ENCODE measurements around the gene FAM131B. TPM values are rescaled to one million over a fixed set of nuclear protein-coding genes. Genes with fewer than 3 reads are reported as not detected.
"Not testable (repeated sequence)": the region's sequence is repeated elsewhere in the genome, so short reads cannot be mapped to it uniquely, and the experiment has no call there.

The FAM131B gene
- total RNA-seq, 1 donor from 2014 or later, result under 0.01 TPM

DNA sequence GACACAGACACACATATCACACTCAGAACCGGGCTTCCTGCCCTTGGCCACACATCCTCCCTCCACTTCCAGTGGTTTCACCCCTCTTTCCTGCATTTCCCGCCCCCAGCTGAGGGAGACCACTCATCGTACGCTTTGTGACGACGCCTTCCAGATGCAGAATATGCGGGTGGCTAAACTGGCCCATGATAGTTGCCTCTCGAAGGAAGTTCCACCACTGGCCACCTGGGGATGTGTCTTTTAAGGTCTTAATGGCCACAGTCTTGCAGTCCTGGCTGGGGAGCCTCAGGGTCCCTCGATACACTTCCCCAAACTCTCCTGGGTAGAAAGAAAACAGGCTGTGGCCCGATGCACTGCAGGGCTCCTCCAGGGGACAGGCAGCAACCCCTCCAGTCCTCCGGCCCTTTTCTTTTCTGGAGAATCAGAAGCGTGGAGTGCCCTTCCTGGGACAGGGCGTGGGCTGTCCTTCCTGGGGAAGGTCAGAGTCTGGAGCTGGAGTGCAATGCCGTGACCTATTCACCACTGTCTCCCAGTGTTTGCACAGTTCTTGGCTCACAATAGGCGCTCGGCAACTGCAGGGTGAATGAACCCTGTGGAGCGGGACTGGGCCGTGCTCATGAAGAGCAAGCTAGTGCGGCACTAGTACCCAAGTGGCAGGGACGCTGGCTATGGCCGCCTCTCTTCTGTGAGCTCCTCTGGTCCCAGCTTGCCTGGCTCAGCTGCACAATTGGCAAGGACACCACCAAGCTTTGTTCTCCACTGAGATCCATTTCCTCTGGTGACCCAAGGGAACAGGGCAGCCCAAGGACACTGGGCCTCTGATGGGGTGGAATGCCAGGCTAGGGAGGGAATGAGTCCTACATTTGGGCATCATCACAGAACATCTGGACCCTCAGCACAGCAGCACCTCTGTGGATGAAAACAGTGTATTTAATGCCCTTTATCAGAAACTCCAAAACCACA, 33.0 kb upstream of the FAM131B start:
- DNase-seq (ENCODE audit: low read depth in 2 of 2), result peak; percentile 33 to 66

DNA sequence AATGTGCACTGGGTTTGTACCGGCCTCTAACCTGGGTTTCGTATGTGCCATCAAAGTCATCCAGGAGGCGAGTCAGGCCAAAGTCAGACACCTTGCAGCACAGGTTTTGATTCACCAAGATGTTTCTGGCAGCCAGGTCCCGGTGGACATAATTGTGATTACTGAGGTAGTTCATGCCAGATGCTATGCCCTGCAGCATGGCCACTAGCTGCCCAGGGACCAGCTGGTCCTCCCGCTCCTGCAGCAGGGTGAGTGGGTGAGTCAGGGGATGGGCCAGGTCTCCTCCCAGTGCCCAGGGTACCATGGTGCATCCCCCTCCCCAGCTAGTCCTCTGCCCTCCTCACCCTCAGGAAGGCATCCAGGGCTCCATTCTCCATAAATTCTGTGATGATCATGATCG, 32.3 kb upstream of the FAM131B start:
- no peak for DNase-seq (ENCODE audit: low read depth in 2 of 2)

DNA sequence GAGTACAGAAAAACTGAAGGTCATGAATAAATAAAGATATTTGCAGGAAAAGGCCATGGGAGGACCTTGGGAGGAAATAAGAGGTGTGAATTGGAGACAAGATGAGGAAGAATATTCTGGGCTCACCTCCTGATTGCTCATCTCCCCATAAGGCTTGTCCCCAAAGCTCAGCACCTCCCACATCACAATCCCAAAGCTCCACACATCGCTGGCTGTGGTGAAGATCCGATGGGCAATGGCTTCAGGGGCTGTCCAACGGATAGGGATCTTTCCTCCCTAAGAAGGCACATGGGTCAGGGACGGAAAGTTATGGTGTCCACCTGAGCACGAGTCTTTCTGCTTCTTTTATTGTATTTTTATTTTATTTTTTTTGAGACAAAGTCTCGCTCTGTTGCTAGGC, 31.6 kb upstream of the FAM131B start:
- DNase-seq (ENCODE audit: low read depth in 2 of 2), result no peak

DNA sequence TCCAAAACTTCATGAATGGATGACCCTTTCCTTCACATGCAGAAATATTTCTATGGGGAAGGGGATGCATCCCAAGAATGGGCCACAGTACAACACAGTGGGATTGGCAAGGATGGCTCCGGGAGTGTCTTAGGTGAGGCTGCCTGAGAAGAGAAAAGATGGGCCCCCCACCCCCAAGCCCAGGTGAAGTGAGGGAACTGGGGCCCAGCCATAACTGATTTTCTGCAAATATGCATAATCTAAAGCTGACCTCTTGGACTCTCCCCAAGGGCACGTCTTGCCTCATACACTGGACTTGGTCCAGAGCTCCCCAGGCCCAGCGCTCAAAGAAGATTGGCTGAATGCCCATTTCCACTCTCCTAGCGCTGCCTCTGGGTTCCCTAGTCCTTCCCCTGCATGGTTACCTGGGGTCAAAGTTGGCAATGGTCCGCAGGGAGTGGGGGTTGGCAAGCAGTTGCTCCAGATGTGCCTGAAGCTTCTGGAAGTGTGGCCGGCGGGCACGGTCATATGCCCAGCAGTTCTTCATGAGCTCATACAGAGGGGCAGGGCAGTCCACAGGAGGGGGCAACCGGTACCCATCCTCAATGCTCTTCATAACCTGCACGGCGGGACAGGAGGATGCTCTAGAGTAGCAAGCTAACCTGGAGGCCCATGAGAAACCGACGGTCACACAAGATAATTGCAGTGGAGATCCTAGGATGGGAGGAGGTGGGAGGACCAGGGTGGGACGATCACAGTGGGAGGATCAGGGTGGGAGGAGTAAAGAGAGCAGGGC, 30.9 kb upstream of the FAM131B start:
- DNase-seq (ENCODE audit: low read depth in 2 of 2), result peak; percentile 35 to 47

DNA sequence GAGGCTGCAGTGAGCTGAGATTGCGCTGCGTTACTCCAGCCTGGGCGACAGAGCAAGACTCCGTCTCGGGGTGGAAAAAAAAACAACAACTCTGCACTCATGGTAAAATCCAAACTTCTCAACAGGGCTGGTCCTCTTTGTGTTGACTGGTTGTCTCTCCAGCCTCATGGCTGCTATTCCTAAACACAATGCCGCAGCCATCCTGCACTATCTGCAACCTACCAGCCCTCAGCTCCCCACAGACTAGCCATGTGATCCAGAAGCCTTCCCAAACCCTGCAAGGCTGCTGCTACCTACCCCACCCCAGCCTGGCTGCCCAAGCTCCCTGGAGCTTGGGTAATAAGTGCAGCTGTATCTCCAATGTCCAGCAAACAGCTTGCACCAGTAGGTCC, 30.4 kb upstream of the FAM131B start:
- DNase-seq (ENCODE audit: low read depth in 2 of 2), result peak in 1 of 2 donors; percentile 33

DNA sequence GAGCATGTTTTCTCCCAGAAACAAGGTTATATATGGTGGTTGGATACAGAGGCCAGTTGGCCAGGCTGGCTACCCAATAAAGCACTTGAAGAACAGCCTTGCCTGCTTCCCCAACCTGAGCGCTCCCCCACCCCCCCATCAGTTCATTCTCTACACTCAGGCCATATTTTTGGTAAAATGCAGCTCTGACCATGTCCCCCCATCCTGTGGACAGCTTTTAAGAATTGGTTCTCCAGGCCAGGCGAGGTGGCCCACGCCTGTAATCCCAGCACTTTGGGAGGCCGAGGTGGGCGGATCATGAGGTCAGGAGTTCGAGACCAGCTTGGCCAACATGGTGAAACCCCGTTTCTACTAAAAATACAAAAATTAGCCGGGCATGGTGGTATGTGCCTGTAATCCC, 29.9 kb upstream of the FAM131B start:
- not testable (repeated sequence) for DNase-seq (ENCODE audit: low read depth in 2 of 2)

DNA sequence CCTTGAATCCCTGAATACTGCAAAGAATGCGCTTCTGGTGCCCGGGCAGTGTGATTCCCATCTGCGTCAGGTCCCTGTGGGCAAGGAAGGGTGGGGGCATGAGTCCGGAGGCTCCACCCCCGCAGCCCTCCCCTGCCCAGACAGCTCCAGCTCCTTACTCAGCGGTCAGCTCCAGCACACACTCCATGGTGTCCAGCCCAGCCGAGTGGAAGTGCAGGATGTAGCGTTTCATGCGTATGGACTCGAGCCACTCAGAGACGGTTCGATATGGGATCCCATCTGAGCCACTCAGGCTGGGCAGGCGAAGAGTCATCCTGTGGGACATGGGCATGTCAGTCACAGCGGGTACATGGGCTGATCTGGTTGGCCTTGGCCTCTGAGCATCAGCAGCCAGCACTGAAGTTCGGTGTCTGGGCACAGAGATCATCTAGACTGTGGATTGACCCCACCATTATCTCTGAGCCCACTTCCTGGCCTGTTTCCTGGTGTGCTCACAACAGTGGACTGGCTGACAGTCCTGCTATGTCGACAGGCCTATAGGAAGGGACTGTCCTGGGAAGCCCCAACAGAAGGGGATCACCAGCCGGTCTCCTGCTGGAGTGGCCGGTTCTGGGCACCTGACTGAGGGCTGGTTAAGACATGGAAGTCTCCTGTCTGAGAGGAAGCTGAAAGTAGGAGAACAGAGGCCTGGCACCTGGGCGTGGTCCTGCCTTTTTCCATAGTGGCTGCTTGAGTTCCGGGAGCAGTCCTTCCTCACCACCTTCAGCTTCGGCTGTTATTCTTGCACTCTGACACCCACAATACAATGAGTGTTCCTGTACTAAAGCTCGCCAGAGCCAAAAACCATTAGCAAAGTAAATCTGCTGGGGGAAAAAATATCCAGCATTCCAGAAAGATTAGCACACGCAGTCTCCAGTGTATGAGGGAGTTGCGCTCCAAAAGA, 29.2 kb upstream of the FAM131B start:
- DNase-seq (ENCODE audit: low read depth in 2 of 2), result peak; percentile 82 to 95

DNA sequence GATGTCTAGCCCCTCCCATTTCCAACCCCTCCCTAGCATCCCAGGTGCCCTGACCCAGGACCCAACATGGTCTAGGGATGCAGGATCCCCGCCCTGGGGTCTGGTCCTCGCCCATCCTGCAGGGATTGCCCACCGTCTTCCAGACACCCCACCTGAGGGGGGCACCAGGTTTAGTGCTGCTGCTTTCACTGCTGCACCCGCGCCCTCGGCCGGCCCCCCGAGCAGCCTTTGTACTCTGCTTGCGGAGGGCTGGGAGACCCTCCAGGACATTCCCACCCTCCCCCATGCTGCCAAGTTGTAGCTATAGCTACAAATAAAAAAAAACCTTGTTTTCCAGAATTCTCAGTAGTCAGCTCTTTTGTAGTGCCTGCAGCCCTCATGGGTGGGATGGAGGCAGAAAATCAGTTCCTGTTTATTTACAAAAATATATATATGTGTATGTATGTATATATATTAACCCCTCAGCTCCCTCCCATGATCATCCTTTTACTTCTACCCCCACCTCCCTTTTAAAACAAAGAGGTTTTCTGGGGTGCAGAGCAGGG, 28.3 kb upstream of the FAM131B start:
- no peak for DNase-seq (ENCODE audit: low read depth in 2 of 2)

DNA sequence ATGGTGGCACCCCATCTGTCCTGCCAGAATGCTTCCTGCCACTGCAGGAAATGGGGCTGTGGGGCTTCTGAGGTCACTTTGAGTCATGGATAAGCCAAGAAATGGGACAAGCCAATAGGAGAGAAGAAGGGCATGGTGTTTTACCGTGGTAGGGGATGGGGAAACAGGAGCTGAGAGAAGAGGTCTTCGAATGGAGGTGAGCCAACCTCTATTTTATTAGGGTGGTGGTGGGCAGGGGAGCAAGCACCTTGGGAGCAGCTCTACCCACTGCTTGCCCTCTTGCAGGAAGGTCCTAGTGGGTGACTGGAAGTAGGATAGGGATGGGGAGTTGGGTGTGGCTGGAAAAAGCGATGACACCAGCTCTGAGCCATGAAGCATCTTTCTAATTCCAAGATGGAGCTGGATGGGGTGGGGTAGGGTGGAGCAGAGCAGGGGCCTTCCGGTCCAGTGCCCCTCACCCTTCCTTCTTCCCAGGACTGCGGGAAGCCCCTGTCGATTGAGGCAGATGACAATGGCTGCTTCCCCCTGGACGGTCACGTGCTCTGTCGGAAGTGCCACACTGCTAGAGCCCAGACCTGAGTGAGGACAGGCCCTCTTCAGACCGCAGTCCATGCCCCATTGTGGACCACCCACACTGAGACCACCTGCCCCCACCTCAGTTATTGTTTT, 27.7 kb upstream of the FAM131B start:
- no peak for DNase-seq (ENCODE audit: low read depth in 2 of 2)

DNA sequence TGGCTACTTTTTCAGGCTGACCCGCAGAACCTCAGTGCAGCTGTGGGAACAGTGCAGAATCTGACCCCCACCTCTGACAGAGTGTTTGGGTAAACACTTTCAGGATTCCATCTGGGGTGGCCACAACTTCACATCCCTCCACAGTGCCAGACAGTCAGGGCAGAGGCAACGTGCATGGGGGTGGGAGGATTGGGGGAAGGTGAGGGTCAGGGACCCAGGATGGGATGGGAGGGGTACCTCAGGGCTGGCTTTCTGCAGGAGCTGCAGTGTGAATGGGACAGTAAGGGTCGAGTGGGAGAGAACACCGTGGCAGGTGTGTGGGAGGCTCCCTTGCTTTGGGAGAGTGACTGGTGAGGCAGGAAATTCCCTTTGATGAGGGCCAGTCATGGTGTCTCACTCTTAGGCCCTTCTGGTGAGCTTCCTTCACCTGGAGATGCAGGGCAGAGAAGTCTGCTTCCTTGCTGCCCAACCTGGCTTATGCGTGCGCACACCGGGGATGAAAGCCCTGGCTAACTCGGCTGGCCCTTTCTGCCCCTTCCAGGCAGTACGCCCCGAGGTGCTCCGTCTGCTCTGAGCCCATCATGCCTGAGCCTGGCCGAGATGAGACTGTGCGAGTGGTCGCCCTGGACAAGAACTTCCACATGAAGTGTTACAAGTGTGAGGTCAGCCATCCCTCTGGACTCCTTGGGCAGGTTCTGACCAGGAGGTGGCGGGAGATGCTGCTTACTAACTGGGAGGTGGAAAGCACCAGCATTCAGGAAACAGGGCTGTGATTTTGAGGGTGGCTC, 27.0 kb upstream of the FAM131B start:
- DNase-seq (ENCODE audit: low read depth in 2 of 2), result peak in 1 of 2 donors; percentile 59

DNA sequence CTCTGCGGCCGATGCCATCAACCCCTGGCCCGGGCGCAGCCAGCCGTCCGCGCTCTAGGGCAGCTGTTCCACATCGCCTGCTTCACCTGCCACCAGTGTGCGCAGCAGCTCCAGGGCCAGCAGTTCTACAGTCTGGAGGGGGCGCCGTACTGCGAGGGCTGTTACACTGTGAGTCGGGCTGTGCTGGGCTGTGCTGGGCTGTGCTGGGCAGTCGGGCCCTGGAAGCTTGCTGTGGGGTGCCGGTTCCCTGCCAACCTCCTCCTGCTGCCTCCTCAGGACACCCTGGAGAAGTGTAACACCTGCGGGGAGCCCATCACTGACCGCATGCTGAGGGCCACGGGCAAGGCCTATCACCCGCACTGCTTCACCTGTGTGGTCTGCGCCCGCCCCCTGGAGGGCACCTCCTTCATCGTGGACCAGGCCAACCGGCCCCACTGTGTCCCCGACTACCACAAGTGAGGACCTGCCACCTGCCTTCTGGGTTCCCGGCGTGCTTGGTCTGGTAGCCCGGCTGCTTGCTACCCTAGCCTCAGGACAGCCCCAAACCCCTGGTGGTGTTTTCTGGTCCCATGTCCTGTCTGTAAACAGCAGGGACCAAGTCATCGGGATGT, 26.1 kb upstream of the FAM131B start:
- no peak for DNase-seq (ENCODE audit: low read depth in 2 of 2)

DNA sequence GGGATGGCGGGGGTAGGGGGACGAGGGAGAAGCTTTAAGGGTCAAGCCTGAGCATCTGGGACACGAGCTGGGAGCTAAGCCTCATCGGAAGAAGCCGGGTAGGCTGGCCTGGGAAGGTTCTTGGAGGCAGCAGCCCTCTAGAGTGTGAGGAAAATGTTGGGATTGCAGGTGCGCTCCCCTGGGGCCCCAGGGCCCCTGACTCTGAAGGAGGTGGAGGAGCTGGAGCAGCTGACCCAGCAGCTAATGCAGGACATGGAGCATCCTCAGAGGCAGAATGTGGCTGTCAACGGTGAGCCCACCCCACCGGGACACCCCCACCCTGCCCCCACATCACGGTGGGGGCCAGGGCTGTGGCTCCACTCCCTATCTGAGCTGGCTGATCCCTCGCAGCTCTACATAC, 25.5 kb upstream of the FAM131B start:
- DNase-seq (ENCODE audit: low read depth in 2 of 2), result no peak

DNA sequence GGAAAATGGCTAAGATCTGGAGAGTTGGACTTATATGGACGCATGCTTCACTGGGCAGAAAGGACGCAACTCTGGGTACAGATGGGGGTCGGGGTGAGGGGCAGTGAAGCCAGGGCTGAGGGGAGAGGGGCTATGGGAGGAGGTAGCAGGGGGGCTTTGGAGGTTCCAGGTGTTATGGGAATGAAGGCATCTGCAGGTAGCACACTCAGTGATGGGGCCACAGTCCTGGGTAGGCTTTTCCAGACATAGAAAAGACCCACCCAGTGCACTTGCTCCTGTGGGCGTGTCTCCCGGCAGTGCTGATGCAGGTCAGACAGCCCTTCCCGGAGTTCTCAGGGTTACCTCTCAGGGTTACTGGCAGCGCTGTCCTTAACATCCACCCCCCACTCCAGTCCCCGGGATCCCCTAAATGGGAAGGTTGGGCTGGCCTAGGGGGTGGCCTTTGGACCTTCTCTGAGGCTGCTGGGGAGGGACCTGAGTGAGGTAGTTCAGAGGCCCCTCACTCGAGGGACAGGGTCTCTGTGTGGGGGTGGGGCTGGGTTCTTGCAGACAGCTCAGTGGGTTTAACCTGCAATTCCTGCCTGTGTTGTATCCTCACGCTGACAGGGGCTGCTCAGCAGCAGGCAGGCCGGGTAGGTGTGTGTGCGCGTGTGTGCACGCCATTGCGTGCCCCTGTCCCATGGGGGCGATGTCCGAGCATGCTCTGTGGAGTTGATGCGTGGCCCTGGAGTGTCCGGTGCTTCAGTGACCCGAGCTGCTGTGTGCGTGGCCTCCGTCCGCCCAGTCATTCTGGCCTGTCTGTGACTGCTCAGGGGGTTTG, 24.9 kb upstream of the FAM131B start:
- peak in 1 of 2 donors; percentile 35 for DNase-seq (ENCODE audit: low read depth in 2 of 2)

DNA sequence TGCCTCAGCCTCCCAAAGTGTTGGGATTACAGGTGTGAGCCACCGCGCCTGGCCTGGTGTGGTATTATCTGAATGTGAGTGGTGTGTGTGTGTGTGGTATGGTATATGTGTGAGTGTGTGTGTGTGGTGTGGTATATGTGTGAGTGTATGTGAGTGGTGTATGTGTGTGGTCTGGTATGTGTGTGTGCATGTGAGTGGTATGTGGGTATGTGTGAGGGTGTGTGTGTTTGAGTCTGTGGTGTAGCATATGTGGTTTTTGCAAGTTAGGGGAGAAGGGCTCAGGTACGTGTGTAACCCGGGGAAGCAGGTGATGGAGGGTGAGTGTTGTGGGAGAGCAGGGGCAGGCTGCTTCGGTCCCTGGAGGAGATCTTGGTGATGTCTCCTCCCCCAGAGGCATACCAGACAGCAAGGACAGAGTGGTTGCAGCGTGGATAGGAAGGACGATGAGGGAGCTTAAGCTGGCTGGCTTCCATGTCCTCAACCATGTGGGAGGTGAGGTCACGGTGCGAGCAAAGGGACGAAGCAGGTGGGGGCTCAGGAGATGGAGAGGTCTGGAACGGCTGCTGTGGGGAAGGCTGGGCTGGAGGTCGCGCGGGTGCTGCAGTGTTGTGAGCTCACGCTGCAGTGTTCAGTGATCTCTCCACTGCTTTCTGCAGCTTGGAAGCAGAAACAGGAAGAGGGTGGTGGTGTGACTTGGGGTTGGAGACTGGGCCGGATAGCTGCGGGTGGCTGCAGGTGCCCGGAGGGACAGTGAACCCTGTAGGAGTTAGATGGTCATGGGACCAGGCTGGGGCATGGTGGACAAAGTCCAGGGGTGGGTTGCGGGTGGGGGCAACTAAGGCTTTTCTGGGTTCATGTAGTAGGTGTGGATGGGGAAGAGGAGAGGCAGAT, 23.6 kb upstream of the FAM131B start:
- peak; percentile 51 to 66 for DNase-seq (ENCODE audit: low read depth in 2 of 2)

DNA sequence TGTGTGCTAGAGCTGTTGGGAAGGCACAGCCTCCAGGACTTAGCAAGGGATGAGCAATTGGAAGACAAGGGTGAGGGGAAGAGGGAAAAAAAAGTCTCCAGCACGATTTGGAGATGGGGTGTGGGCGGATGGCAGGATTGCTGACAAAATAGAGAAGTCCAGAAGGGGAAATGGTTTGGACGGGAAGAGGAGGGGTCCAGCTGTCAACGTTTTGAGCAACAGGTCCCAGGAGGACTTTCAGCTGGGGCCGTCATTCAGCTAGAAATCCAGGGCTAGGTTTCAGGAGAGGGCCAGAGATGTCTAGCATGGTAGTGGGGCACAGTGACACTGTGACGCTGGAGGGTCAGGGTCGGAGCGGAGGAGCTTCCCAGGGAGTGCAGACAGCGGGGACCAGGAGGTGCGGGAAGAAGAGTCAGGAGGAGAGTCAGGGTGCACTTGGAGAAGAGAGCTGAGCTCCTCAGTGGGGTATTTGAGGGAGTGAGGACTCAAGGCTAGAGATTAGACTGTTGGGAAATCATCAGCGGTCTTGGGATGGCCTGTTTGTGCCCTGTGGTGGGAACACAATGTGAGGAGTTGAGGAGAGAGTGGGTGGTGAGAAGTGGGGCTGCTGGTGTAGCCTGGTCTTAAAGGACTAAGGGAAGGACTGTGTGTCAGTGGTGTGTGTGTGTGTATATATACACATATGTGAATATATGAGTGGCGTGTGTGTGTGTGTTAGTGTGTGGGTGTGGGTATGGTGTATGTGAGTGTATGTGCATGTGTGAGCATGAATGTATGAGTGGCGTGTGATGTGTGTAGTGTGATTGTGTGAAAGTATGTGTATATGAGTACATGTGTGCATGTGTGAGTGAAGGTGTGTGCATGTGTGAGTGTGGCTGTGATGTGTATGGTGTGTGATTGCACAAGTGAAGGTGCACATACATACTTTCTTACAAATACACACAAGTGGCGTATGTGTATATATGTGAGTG, 22.4 kb upstream of the FAM131B start:
- no peak for DNase-seq (ENCODE audit: low read depth in 2 of 2)

DNA sequence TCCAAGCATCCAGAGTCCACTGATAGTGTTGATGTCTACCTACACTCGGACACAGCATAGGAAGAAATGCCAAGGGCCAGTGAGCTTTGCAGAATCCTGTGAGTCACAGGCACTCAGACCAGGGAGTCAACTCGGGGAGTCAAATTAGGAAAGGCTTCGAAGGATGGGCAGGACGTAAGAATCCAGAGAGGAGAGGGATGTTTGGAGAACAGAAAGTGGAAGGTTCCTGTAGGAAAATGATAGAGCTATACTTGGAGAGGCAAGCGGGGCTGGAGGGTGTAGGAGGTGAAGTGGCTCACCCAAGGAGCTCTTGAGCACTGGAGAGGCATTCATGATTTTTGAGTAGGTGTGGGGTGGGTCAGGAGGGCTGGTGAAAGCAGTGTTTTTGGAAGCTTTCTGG, 21.6 kb upstream of the FAM131B start:
- peak in 1 of 2 donors; percentile 65 for DNase-seq (ENCODE audit: low read depth in 2 of 2)
